GM18909 (cell line): ENCODE results near the gene ZNF778.

Experiments
- ATAC-seq: cut with Tn5 transposase; IDR thresholded peaks from one replicate; pipeline ENCODE4 v1.9.1; 2021; ENCODE audit warnings: mild to moderate bottlenecking; ENCODE audit not compliant: unreplicated experiment, poor library complexity

The ZNF778 gene

GRCh38 chr16:89273741-89274472, 56.4 kb downstream of the ZNF778 start:
- no peak for ATAC-seq

- ATAC-seq, result no peak
Measured at GRCh38 chr16:89274561-89275283, 57.2 kb downstream of the ZNF778 start.

- ATAC-seq, result no peak
Measured at GRCh38 chr16:89275284-89275584, 57.7 kb downstream of the ZNF778 start.

GRCh38 chr16:89275837-89276720, 58.6 kb downstream of the ZNF778 start:
- ATAC-seq, result no peak

- ATAC-seq, result no peak
Measured at GRCh38 chr16:89277049-89277448, 59.5 kb downstream of the ZNF778 start.

- ATAC-seq, result no peak
Measured at GRCh38 chr16:89277641-89278341, 60.3 kb downstream of the ZNF778 start.

- ATAC-seq, result no peak
Measured at GRCh38 chr16:89278441-89279240, 61.1 kb downstream of the ZNF778 start.

GRCh38 chr16:89279666-89280481, 62.4 kb downstream of the ZNF778 start:
- no peak for ATAC-seq

GRCh38 chr16:89280546-89281188, 63.2 kb downstream of the ZNF778 start:
- no peak for ATAC-seq

- ATAC-seq, result no peak
Measured at GRCh38 chr16:89281189-89281577, 63.7 kb downstream of the ZNF778 start.

- ATAC-seq, result no peak
Measured at GRCh38 chr16:89281829-89282228, 64.3 kb downstream of the ZNF778 start.

GRCh38 chr16:89282523-89282922, 65.0 kb downstream of the ZNF778 start:
- no peak for ATAC-seq

- ATAC-seq, result no peak
Measured at GRCh38 chr16:89283449-89283848, 65.9 kb downstream of the ZNF778 start.

GRCh38 chr16:89285381-89285780, 67.9 kb downstream of the ZNF778 start:
- no peak for ATAC-seq

GRCh38 chr16:89286096-89286495, 68.6 kb downstream of the ZNF778 start:
- no peak for ATAC-seq
